Left lung (tissue), 10 donors: ENCODE measurements around the gene RHEX. TPM values are rescaled to one million over a fixed set of nuclear protein-coding genes. Genes with fewer than 3 reads are reported as not detected.

ENCODE experiments used
- ATAC-seq: fragments of 200-7000 bp; cut with Tn5 transposase; one replicate; pipeline ENCODE4 v1.9.1; 2020; ENCODE audit warnings: moderate library complexity
- DNase-seq, 4 donors: peaks; one replicate each; pipeline ENCODE4 v3.0.0-alpha.2; 2013 to 2020
- H3K27ac ChIP-seq, 2 donors: fragments of 200-600 bp; sonication (generic) in 1 of 2; one replicate each; pipeline versions ENCODE4 v1.5.0 to v1.8.0; 2020 to 2021
- H3K27me3 ChIP-seq, 2 donors: fragments of 200-600 bp; sonication (generic) in 1 of 2; one replicate each; pipeline versions ENCODE4 v1.5.0 to v1.8.0; 2020 to 2021
- H3K36me3 ChIP-seq, 2 donors: fragments of 200-600 bp; sonication (generic) in 1 of 2; one replicate each; pipeline versions ENCODE4 v1.5.0 to v1.8.0; 2020 to 2021
- H3K4me1 ChIP-seq, 2 donors: fragments of 200-600 bp; one replicate each; pipeline ENCODE4 v1.8.0; 2021
- H3K4me3 ChIP-seq, 2 donors: fragments of 200-600 bp; sonication (generic) in 1 of 2; one replicate each; pipeline versions ENCODE4 v1.5.0 to v1.8.0; 2020 to 2021; ENCODE audit warnings: mild to moderate bottlenecking in 1 of 2
- H3K9me3 ChIP-seq, 2 donors: fragments of 200-600 bp; sonication (generic) in 1 of 2; one replicate each; pipeline versions ENCODE4 v1.5.0 to v1.8.0; 2020 to 2021
- CTCF ChIP-seq, 2 donors: fragments of 200-600 bp; sonication (generic) in 1 of 2; IDR thresholded peaks; one replicate each; pipeline versions ENCODE4 v1.5.0 to v1.8.0; 2021; ENCODE audit warnings: antibody characterized with exemption in 2 of 2
- intact Hi-C, 2 donors: fragments of 100-400 bp; cut with DNase I; formaldehyde crosslinking; loops; one replicate each; pipeline versions ENCODE4 v1.11.2 to v1.14.2; 2022
- polyA plus RNA-seq, 6 donors: library from polyadenylated mRNA; unstranded; fragments of 120-200 nt; gene quantifications; one replicate each; pipeline ENCODE4 v1.2.1, GENCODE V29; 2013; ENCODE audit not compliant: insufficient read length in 6 of 6
- total RNA-seq, 2 donors: library from RNA; stranded (reverse); fragmentation: NEBNext Ultra II Directional; extraction: Animal tissue kit (Norgen Biotek cat#: 25700); gene quantifications; one replicate each; pipeline ENCODE4 v1.2.1, GENCODE V29; 2021
- donor health status: DM: no; HTN: yes; CAD: no.
- donor health status: DM: no; HTN: no; CAD: no.

Gene RHEX
- total and polyA plus RNA-seq, 8 donors, result 0.18 to 2.4 (median 0.32) TPM; not detected in 1

- intact Hi-C loops, result no loop called here
Observed at GRCh38 chr1:206006946-206007345, 46.0 kb upstream of the RHEX start.

GRCh38 chr1:206010060-206010459, 42.9 kb upstream of the RHEX start:
- TF ChIP-seq CTCF (IDR thresholded peaks at IDR 0.05), result no peak
- Histone ChIP-seq H3K4me1 (peaks cover 0 to 26% of the 10 kb centered on the region in 2 donors), H3K4me3 (no peak overlapping the region), H3K27ac (no peak overlapping the region), H3K36me3 (no peaks in the 10 kb centered on the region), H3K27me3 (no peaks in the 10 kb centered on the region), H3K9me3 (no peaks in the 10 kb centered on the region)
- ATAC-seq (no peak), DNase-seq (no peak)
- intact Hi-C loops, result no loop called here

More at GRCh38 chr1:206006946-206007345, 46.0 kb upstream of the RHEX start:
- Histone ChIP-seq H3K4me3 (no peak overlapping the region), H3K27me3 (no peaks in the 10 kb centered on the region), H3K27ac (no peak overlapping the region), H3K9me3 (no peaks in the 10 kb centered on the region), H3K4me1 (peaks cover 11 to 27% of the 10 kb centered on the region in 2 donors), H3K36me3 (no peaks in the 10 kb centered on the region)
- ATAC-seq (no peak), DNase-seq (no peak)
- TF ChIP-seq CTCF (IDR thresholded peaks at IDR 0.05), result no peak

- Histone ChIP-seq H3K27me3 (no peaks in the 10 kb centered on the region), H3K36me3 (no peaks in the 10 kb centered on the region), H3K4me3 (no peak overlapping the region), H3K4me1 (peaks cover 0 to 21% of the 10 kb centered on the region in 2 donors), H3K9me3 (no peaks in the 10 kb centered on the region), H3K27ac (no peak overlapping the region)
- no peak for TF ChIP-seq CTCF (IDR thresholded peaks at IDR 0.05)
- no peak for ATAC-seq
- no peak for DNase-seq
- intact Hi-C loops, result no loop called here
Observed at GRCh38 chr1:206011057-206011456, 41.9 kb upstream of the RHEX start.

- Histone ChIP-seq H3K4me3 (no peak overlapping the region), H3K4me1 (peaks cover 0 to 21% of the 10 kb centered on the region in 2 donors), H3K27ac (peak overlapping the region in 1 of 2 donors; percentile 65), H3K36me3 (no peaks in the 10 kb centered on the region), H3K9me3 (no peaks in the 10 kb centered on the region), H3K27me3 (no peaks in the 10 kb centered on the region)
- DNase-seq (peak in 2 of 4 donors; percentile 91 to 92), ATAC-seq (peak; percentile 90)
- no peak for TF ChIP-seq CTCF (IDR thresholded peaks at IDR 0.05)
- intact Hi-C loops, result no loop called here
Observed at GRCh38 chr1:206012086-206012859, 40.7 kb upstream of the RHEX start.

- Histone ChIP-seq H3K4me3 (no peak overlapping the region), H3K27ac (no peak overlapping the region), H3K36me3 (no peaks in the 10 kb centered on the region), H3K9me3 (no peaks in the 10 kb centered on the region), H3K4me1 (peaks cover 0 to 21% of the 10 kb centered on the region in 2 donors), H3K27me3 (no peaks in the 10 kb centered on the region)
- intact Hi-C loops, result no loop called here
- ATAC-seq, result no peak
- no peak for DNase-seq
- no peak for TF ChIP-seq CTCF (IDR thresholded peaks at IDR 0.05)
Observed at GRCh38 chr1:206013026-206013795, 39.8 kb upstream of the RHEX start.
